ENCODE results near the gene LRIG1.
A peak's percentile ranks its signal among the peaks of the same experiment; 100 is the strongest.

The LRIG1 gene

DNA sequence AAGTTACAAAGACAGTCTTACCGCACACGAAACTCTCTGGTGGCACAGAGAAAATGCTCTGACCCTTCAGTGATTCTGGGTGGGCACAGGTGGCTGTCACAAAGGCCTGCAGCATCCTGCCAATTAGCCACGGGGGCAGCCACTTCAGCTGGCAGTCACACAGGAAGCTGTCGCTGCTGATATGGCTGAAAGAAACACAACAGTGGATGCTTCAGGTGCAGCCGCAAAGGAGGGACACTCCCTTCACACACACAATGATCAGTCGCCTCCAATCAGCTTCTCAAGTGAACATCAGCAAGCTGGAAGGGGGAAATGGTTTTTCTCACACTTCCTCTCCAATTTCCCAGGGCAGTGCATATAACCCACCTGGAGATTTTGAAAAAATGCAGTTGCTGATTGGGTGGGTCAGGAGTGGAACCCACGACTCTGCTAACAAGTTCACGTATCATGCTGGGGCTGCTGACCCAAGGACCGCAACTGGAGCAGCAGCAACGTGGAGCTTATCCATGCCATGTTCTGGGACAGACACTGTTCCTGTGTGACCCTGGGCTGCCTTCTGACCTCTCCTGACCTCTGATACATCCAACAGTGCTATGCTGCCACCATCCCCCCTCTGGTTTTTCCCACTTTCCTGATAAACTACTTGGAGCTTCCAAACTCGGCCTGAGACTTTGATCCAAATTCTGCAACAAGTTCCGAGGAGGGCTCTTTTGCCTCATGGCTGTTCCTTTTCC, 106.6 kb downstream of the LRIG1 start:
- peaks cover 43% of the 10 kb centered on the region for H3K36me3 ChIP-seq (ENCODE audit: insufficient read depth, low read length)
- peak overlapping the region in 1 of 2 experiments; percentile 41; a peak in 2 of 4 replicates for H3K4me3 ChIP-seq (ENCODE audit: low read depth in 1 of 2, low read length in 2 of 2)
- H3K79me2 ChIP-seq (ENCODE audit: insufficient read depth, low read length) = no peaks in the 10 kb centered on the region
- peak; percentile 77 for DNase-seq
- H3K9ac ChIP-seq (ENCODE audit: low read depth, low read length) = peak overlapping the region; percentile 30; the same call in 1 of the 2 replicates
- H3K4me2 ChIP-seq (ENCODE audit: insufficient read depth, low read length) = peak overlapping the region; percentile 59
- no peaks in the 10 kb centered on the region for H4K20me1 ChIP-seq (ENCODE audit: insufficient read depth, low read length)
- 0 out of 2 replicates have a peak overlapping the region, but pooled peaks have one; percentile 36 for H2AFZ ChIP-seq (ENCODE audit: low read depth, low read length)
- no peaks in the 10 kb centered on the region for H3K9me3 ChIP-seq (ENCODE audit: insufficient read depth, low read length, severe bottlenecking)
- H3K4me1 ChIP-seq (ENCODE audit: insufficient read depth, low read length) = peaks cover 28% of the 10 kb centered on the region
- H3K27me3 ChIP-seq (ENCODE audit: insufficient read depth, low read length, poor library complexity) = no peaks in the 10 kb centered on the region
- TF ChIP-seq EZH2 (IDR thresholded peaks at IDR 0.05; ENCODE audit: borderline replicate concordance, low read depth, low read length, severe bottlenecking) (no peak), CTCF (IDR thresholded peaks at IDR 0.05; ENCODE audit: borderline replicate concordance, extremely low read depth, low read length, poor library complexity, severe bottlenecking) (no peak)
- ATAC-seq (ENCODE audit: insufficient read depth, low read depth) = peak; percentile 95
- peak overlapping the region; percentile 72 for H3K27ac ChIP-seq (ENCODE audit: low read length)

- Histone ChIP-seq H3K4me2 (ENCODE audit: insufficient read depth, low read length) (peak overlapping the region; percentile 59), H3K9ac (ENCODE audit: low read depth, low read length) (peak overlapping the region; percentile 30), H2AFZ (ENCODE audit: low read depth, low read length) (peak overlapping the region; percentile 36), H3K9me3 (ENCODE audit: insufficient read depth, low read length, severe bottlenecking) (no peaks in the 10 kb centered on the region), H3K4me3 (ENCODE audit: low read depth in 1 of 2, low read length in 2 of 2) (peak overlapping the region in 1 of 2 experiments; percentile 41; a peak in 2 of 4 replicates), H3K79me2 (ENCODE audit: insufficient read depth, low read length) (no peaks in the 10 kb centered on the region), H3K27ac (ENCODE audit: low read length) (peak overlapping the region; percentile 72), H3K27me3 (ENCODE audit: insufficient read depth, low read length, poor library complexity) (no peaks in the 10 kb centered on the region), H3K36me3 (ENCODE audit: insufficient read depth, low read length) (peaks cover 39% of the 10 kb centered on the region), H3K4me1 (ENCODE audit: insufficient read depth, low read length) (peaks cover 28% of the 10 kb centered on the region), H4K20me1 (ENCODE audit: insufficient read depth, low read length) (no peaks in the 10 kb centered on the region)
- no peak for TF ChIP-seq EZH2 (IDR thresholded peaks at IDR 0.05; ENCODE audit: borderline replicate concordance, low read depth, low read length, severe bottlenecking)
- no peak for TF ChIP-seq CTCF (IDR thresholded peaks at IDR 0.05; ENCODE audit: borderline replicate concordance, extremely low read depth, low read length, poor library complexity, severe bottlenecking)
- ATAC-seq (ENCODE audit: insufficient read depth, low read depth) (peak; percentile 66), DNase-seq (no peak)
Observed at GRCh38 chr3:66393333-66394005, 107.4 kb downstream of the LRIG1 start.

- H3K4me1 ChIP-seq (ENCODE audit: insufficient read depth, low read length) = peaks cover 28% of the 10 kb centered on the region
- no peak for DNase-seq
- H3K79me2 ChIP-seq (ENCODE audit: insufficient read depth, low read length) = no peaks in the 10 kb centered on the region
- no peaks in the 10 kb centered on the region for H3K9me3 ChIP-seq (ENCODE audit: insufficient read depth, low read length, severe bottlenecking)
- H3K27ac ChIP-seq (ENCODE audit: low read length) = peak overlapping the region; percentile 72
- H3K27me3 ChIP-seq (ENCODE audit: insufficient read depth, low read length, poor library complexity) = no peaks in the 10 kb centered on the region
- no peak for TF ChIP-seq CTCF (IDR thresholded peaks at IDR 0.05; ENCODE audit: borderline replicate concordance, extremely low read depth, low read length, poor library complexity, severe bottlenecking)
- no peak for TF ChIP-seq EZH2 (IDR thresholded peaks at IDR 0.05; ENCODE audit: borderline replicate concordance, low read depth, low read length, severe bottlenecking)
- H3K4me3 ChIP-seq (ENCODE audit: low read depth in 1 of 2, low read length in 2 of 2) = peak overlapping the region in 1 of 2 experiments; percentile 41; a peak in 1 of 4 replicates
- peak overlapping the region; percentile 30 for H3K9ac ChIP-seq (ENCODE audit: low read depth, low read length)
- ATAC-seq (ENCODE audit: insufficient read depth, low read depth) = no peak
- H3K4me2 ChIP-seq (ENCODE audit: insufficient read depth, low read length) = peak overlapping the region; percentile 59
- no peak overlapping the region for H2AFZ ChIP-seq (ENCODE audit: low read depth, low read length)
- peaks cover 34% of the 10 kb centered on the region for H3K36me3 ChIP-seq (ENCODE audit: insufficient read depth, low read length)
- H4K20me1 ChIP-seq (ENCODE audit: insufficient read depth, low read length) = no peaks in the 10 kb centered on the region
Observed at GRCh38 chr3:66392966-66393332, 107.9 kb downstream of the LRIG1 start.
